ENCODE measurements around the gene DIAPH2.
"Not testable (repeated sequence)": the region's sequence is repeated elsewhere in the genome, so short reads cannot be mapped to it uniquely, and the experiment has no call there.

Gene DIAPH2

DNA sequence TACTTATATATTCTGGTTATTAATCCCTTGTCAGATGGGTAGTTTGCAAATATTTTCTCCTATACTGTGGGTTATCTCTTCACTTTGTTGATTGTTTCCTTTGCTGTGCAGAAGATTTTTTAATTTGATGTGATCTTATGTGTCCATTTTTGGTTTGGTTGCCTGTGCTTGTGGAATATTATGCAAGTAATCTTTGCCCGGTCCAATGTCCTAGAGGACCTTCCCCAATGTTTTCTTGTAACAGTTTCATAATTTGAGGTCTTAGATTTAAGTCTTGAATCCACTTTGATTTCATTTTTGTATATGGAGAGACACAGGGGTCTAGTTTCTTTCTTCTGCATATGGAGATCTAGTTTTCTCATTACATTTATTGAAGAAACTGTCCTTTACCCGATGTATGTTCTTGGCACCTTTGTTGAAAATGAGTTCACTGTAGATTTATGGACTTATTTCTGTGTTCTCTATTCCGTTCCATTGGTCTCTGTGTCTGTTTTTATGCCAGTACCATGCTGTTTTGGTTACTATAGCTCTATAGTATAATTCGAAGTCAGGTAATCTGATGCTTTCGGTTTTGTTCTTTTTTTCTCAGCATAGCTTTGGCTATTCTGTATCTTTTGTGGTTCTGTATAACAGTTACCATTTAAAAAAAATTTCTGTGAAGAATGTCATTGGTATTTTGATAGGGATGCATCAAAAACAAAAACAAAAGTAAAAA, 34.7 kb downstream of the DIAPH2 start:
- no peak for DNase-seq

DNA sequence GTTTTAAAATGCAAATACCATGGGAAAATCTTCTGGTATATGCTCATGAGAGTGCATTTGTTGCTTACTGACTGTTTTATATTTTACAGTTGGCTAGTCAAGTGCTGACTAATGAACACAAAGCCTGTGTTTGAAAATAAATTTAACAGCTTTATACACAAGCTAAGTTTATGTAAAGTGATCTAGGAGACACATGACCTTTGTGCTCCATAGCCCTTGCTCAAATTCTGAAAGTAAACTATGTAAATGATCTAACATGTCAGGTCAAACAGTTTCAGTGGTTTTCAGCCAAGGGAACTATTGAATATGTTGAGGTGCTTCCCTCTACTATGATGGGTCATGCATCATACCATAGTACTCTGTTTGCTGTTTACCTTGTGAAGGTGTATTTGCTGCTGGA, 36.7 kb downstream of the DIAPH2 start:
- no peak for DNase-seq

DNA sequence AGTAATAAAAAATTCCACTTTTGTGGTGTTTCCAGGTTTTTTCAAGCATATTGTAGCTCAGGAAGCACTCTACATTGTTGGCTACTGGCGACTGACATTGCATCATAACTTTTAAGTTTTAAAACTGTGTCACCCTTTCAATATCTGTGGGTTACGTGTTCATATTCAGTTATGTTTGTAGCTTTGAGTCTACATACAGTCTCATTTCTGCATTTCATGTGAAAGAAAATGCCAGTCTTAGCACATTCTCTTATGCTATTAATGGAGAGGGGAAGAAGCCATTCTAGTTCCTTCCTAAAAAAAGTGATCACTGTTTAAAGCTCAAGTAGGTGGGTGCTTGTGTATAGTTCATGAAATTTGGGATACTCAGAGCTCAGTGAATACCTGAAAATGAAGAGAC, 38.1 kb downstream of the DIAPH2 start:
- DNase-seq: no peak

DNA sequence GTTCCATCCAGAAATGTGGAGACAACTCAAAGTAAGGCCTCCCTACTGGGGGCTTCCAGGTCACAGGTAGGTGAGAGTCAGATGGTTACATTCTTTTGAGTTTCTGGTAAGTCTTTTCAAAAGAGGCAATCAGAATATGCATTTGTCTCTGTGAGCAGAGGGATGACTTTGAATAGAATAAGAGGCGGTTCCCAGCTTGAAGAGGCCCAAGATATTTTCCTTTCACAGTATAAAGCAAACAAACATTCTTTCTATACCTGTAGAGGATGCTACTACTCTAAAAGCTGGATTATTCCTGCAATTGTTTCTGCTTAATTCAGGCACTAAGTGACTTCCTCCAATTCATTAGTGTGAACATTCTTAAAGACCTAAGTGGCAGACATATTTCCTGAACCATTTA, 44.4 kb downstream of the DIAPH2 start:
- DNase-seq: no peak

DNA sequence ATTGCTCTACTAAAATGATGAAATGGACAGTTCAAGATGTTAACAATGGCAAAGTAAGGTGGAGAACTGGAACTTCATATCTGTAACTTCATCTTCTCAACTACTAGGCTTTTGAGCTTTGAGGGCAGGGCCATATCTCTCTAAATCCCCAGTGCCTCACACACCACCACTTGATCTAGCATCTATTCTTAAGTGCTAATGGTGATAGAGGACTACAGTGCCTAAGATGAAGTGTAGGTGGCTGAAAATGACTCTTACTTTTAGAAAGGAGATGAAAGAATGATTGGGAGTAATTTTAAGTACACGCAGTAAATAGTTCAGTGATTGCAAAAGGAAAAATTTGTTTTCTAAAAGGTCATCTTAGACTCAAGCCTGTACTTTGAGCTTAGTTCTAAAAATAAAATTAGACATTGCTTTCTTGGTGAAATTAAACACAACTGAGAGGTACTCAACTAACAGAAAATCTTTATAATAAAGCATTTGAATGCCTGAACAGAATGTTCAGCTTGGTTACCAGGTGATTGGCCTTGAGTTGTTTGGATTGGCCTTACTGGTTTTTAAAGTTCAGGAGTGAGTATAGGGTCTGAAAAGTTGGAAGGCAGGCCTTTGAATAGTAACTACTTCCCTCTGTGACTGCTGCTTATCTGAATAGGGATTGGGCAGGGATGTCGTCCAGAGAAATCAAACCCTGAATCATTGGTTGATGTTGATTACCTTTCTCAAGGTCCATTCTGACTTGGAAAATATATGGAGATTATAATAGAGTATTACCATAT, 45.4 kb downstream of the DIAPH2 start:
- no peak for DNase-seq

DNA sequence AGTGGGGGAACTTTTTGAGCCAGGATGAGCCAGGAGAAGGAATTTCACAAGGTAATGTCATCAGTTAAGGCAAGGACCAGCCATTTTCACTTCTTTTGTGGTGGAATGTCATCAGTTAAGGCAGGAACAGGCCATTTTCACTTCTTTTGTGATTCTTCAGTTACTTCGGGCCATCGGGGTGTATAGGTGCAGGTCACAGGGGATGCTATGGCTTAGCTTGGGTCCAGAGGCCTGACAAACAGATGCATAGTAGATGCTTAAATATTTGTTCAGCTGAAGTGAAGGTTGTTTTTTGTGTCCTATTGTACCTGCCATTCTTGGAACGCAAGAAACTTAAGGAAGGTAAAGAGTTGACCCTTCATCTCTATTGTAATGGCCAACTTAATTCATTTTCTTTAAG, 46.4 kb downstream of the DIAPH2 start:
- not testable (repeated sequence) for DNase-seq

DNA sequence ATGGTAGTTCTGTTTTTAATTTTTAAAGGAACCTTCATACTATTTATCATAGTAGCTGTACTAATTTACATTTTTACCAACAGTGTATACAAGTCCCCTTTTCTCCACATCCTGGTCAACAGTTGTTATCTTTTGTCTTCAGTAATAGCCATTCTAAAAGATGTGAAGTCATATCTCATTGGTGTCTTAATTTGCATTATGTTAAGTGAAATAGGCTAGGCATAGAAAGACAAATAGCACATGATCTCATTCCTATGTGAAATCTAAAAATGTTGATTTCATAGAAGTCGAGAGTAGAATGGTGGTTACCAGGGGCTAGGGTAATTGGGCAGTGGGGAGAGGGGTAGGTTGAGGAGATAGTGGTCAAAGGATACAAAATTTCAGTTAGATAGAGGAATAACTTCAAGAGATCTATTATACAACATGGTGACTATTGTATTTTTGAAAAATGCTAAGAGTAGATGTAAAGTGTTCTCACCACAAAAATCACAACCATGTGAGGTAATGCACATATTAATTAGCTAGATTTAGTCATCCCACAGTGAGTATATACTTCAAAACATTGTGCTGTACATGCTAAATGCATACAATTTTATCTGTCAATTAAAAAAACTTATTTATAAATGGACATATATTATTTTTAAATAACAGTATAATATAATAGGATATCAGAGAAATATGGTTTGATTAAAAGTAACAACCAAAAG, 58.9 kb downstream of the DIAPH2 start:
- no peak for DNase-seq

DNA sequence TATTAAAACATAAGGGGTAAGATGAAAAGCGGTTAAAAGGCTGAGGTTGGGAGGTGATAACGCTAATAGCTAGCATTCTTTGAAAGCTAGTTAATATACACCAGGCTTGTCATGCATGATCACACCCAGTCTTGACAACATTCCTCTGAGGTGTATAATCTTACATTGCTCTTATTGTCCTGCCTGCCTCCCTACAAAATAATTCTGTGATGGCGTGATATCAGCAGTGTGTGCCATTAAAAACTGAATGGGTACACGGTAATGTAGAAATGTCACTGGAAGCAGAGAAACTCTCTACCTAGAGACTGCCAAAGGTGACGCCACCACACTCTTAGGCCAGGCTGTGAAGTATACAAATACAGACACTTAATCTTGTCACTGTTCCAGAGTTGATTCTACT, 68.1 kb downstream of the DIAPH2 start:
- DNase-seq: no peak

DNA sequence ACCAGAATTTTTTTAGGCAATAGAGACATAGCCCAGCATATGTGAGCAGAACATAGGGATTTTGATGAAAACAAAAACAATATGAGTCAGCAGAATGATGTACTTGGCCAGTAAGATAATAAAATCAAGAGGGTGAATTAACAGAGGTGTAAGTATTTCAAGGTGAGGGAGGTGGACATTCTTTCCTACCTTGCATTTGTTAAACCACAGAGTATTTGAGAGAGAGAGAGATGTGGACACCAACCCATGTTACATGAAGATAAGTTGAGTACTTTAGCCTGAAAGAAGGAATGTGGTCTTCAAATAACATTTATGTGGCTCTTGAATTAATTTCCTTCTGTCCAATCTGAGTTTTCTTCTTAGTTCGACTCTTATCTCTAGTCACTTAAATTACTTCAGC, 68.6 kb downstream of the DIAPH2 start:
- no peak for DNase-seq

DNA sequence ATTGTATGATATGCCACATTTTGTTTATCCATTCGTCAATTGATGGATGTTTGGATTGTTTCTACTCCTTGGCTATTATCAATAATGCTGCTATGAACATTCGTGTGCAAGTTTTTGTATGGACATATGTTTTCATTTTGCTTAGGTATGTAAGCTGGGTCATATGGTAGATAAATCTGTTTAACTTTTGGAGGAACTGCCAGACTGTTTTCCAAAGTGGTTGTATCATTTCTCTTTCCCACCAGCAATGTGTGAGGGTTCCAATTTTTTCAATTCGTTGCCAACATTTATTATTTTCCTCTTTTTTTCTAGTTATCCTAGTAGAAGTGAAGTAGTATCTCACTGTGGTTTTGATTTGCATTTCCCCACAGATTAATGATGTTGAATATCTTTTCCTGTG, 71.8 kb downstream of the DIAPH2 start:
- no peak for DNase-seq

DNA sequence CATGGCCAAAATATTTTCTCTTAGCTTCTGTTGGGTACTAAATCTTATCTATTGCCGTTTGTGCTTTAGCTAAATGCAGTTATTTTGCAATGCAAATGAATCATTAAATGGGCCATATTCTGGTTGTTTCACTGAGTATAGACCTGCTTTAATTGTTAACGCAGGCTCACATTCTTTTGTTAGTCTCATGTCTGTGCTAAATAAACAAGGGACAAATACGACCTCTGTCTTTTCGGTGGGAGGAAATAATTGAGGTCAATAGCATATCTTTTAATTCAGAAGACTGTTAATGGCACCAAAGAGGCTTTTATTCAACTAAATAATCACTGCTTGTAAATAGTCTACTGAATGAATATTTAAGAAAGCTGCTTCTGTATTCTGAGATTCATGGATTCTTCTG, 76.9 kb downstream of the DIAPH2 start:
- no peak for DNase-seq

DNA sequence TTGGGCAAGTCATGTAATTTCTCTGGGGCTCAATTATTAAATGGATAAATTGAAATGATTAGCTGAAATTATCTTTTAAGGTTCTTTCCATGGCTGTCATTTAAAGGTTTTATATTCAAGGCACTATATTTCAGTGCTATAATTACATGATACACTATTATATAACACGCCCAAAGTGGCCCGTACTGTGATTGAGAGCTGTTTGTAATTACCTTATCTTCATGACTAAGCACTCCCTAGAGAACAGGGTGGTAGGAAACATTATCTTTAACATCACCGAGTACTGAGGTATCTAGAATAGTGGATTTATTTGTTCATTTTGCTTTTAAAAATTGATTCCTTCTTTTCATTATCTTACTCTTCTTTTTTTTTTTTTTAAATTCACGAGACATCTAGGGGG, 79.0 kb downstream of the DIAPH2 start:
- DNase-seq: peak; percentile 31 to 53

DNA sequence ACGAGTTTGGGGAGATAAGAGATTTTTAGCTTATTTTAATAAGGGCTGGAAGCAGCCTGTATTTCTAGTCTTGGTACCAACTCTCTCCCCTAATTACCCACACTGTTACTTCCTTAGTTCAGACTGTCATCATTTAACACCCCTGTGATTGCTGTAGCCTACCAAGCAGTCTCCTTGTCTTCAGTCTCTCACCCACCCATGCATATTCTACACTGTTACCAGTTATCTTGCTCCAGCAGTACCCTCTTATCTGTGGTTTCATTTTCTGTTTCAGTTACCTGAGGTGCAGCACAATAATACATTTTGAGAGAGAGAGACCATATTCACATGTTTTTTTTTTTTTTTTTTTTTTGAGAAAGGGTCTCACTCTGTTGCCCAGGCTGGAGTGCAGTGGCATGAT, 80.2 kb downstream of the DIAPH2 start:
- DNase-seq: no peak

DNA sequence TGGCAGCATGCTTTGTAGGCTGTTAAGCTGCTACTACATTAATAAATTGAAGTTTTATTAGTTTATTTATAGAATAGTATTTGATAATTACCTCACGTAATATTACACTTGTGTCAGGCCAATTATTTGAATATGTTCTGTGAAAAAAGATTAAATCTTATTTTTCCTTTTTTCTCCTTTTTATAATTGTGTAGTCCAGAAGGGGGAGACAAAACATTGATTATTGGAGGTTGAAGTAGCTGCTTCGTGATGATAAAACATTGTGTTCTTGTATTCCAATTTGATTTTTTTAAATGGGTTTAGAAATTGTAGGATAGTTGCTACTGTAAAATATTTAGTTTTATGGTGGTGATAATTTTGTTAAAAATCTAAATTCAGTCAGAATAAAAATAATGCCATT, 85.7 kb downstream of the DIAPH2 start:
- no peak for DNase-seq

DNA sequence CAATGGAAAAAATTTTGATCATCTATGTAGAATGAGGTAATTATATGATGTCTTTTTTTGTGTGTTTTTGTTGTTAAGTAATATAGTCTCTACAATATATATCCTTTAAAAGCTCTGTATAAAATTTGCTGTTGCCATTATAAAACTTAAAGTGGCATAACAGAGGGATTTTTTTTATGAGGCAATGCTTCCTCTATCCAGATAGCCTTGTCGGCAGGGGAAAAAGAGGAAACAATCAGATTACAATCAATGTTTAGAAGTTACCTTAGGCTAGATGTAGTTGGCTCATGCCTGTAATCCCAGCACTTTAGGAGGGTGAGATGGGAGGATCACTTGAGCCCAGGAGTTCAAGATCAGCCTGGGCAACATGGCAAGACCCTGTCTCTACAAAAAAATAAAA, 86.8 kb downstream of the DIAPH2 start:
- no peak for DNase-seq

DNA sequence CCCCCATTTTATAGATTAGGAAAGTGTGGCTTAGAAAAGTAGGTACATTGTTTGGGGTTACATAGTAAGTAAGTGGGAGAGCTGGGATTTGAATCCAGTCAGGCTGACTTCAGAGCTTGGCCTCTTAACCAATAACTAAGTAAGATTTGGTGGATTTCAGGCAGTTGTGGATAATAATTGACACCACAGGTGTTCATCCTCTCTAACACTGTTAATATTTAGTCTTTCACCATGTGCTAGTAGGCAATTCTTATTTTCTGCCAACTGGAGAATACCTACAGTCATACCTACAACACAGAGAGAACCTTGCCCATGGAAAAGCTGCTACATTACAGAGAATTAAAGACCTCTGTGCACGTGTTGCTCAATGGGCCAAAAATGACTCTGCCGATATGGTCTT, 89.5 kb downstream of the DIAPH2 start:
- no peak for DNase-seq

DNA sequence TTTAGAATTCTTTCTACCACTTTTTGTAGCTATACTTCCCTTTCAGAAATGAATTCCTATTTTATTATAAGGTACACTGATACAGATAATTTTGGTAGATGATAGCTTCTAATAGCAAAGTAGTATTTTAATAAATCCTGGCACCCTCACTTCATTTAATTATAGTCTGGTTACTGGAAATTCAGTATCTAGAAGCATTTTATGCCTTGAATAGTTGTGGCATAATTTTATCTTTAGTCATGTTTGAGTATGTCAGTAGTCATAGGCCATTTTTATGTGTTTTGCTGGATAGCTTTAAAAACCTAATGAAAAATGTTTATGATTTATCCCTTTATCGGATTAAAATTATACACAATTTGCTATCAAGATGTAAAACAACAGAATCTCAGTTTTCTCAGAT, 92.3 kb downstream of the DIAPH2 start:
- no peak for DNase-seq

DNA sequence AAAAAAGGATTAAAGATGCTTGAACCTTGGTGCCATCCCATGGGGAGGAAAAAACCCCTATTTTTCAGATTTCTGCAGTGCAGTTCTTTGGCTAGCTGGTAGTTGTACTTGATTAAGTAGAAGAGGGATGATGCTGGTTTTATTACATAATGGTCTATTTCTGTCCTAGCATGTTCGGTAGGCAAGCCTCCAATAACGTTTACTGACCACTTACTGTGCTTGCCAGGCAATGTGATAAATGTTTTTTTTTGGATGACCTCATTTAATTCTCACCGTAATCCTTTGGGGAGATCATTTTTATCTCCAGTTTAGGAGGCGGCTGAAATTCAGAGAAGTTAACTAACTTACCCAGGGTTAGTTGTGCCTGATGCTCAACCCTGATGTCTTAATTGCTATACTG, 106.9 kb downstream of the DIAPH2 start:
- no peak for DNase-seq

DNA sequence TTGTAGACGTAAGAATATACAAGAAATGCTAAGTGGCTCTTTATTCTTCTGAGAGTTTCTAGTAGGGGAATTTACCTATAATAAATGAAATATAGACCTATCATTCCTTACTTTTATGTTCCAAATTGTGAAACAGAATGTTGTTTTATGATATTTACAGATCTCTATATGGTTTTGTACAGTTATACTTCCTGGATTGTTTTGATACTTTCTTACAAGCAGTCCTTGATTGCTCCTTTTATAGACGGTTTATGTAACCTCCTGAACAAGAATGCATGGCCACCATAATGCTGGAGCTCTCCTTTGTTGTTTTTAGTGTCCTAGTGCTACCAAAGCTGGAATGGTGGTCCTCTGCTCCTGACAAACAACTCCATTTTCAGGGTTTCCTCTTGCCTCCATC, 107.4 kb downstream of the DIAPH2 start:
- DNase-seq: no peak

DNA sequence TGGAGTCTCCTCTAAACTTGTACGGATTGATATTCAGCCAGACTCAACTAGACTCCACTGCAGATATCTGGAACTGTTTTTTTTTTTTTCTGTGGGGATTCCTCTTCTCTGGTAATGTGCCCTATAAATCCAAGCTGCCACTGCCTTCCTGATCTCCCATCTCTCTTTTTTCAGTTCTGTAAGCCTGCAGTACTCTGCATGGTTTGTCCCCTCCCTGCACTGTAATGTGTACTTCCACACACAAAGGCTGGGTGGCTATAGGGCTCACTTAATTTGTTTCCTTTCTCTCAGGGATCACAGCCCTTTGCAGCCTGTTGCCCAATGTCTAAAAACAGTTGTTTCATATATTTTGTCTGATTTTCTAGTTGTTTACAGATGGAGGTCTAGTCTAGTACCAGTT, 114.3 kb downstream of the DIAPH2 start:
- DNase-seq: no peak

DNA sequence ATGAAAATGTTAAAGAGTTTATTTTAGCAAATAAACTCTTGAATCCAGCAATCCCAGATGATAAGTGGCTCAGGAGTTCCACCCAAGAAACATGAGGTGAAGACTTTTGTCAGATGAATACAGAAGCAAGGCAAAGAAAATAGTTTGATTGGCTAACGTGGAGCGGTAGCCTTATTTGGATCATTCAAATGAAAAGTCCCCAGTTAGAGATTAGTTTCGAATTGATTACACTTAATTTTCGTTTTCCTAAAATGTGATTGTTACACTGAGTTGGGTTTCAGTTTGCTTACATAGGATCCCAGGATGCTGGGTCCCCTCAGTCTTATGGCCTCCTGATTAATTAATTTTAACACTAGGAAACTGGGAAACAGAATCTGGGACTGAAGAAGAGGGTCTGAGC, 122.7 kb downstream of the DIAPH2 start:
- no peak for DNase-seq

DNA sequence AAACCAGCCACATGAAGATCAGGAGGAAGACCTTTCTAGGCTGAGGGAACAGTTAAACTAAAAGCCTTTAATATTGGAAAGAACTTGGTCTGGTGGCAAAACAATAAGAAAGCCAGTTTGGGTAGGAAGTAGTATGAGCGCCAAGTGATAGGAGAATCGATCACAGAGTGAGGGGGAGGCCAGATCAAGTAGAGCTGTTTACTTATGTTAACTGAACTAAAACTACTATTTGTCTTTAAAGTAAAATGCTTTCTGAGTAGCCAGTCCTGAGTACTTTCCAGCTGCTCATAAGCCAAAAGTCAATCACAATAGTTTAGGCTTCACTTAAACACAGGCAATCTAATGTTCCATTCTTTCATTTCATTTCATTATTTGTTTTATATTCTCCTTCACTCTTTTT, 136.3 kb downstream of the DIAPH2 start:
- no peak for DNase-seq

DNA sequence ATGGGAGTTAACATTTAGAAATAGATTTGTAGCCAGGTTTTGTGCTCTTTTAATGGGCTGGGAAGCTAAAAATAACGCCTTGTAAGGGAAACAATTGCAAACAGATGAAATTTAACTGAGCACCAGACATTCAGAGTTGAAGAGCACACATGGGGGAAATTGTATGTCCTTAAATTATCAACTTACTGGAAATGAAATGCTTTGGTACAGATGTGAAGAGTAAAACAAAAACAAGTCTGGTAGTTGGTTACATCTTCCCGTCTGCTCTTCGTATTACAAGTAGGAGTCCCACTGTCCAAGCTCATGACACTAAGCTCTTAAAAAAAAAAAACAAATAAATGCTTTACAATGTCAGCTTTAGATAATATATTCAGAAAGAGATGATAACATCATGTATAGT, 139.5 kb downstream of the DIAPH2 start:
- no peak for DNase-seq

DNA sequence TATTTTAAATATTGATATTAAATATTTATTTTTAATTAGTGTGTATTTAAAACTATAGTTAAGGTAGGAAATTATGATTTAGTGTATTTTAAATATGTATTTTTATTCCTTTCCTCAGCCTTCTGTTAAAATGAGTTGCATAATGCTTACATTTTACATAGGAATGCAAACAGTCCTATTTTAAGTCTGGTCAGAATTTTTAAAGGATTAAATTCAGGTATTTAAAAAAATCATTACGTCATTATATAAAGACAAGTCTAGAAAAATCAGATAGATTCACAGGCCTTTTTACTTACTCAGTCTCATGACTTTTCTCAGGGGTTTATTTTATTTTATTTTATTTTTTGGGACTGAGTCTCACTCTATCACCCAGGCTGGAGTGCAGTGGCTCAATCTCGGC, 148.7 kb downstream of the DIAPH2 start:
- DNase-seq: no peak

All from NCI-H1930 (cell line).